Activated naive CD4-positive, alpha-beta T cell treated with anti-CD3 and anti-CD28 coated beads, Interleukin-2, amount 50 U/mL, for 16 hours (primary cell): Measurements from ENCODE around the gene NRXN2.

Experiments used
- DNase-seq: peaks from one replicate; pipeline ENCODE4 v3.0.0-alpha.2; 2020

The NRXN2 gene

GRCh38 chr11:64621283-64622019, 101.5 kb downstream of the NRXN2 start:
- DNase-seq = no peak

GRCh38 chr11:64620381-64620971, 102.5 kb downstream of the NRXN2 start:
- no peak for DNase-seq

GRCh38 chr11:64619811-64620380, 103.1 kb downstream of the NRXN2 start:
- no peak for DNase-seq

GRCh38 chr11:64619196-64619595, 103.8 kb downstream of the NRXN2 start:
- no peak for DNase-seq

- DNase-seq = no peak
Observed at GRCh38 chr11:64616817-64617216, 106.2 kb downstream of the NRXN2 start.

GRCh38 chr11:64614917-64615316, 108.1 kb downstream of the NRXN2 start:
- no peak for DNase-seq

- DNase-seq = no peak
Observed at GRCh38 chr11:64613648-64614047, 109.3 kb downstream of the NRXN2 start.

- DNase-seq = no peak
Observed at GRCh38 chr11:64611869-64612646, 110.9 kb downstream of the NRXN2 start.

GRCh38 chr11:64611176-64611575, 111.8 kb downstream of the NRXN2 start:
- DNase-seq = no peak

- no peak for DNase-seq
Observed at GRCh38 chr11:64610596-64610995, 112.4 kb downstream of the NRXN2 start.

GRCh38 chr11:64609436-64610047, 113.5 kb downstream of the NRXN2 start:
- no peak for DNase-seq

- DNase-seq = no peak
Observed at GRCh38 chr11:64608636-64609035, 114.4 kb downstream of the NRXN2 start.

GRCh38 chr11:64608046-64608445, 115.0 kb downstream of the NRXN2 start:
- no peak for DNase-seq

- no peak for DNase-seq
Observed at GRCh38 chr11:64607381-64607985, 115.5 kb downstream of the NRXN2 start.

- DNase-seq = no peak
Observed at GRCh38 chr11:64606796-64607380, 116.1 kb downstream of the NRXN2 start.

GRCh38 chr11:64605656-64606585, 117.1 kb downstream of the NRXN2 start:
- no peak for DNase-seq

- no peak for DNase-seq
Observed at GRCh38 chr11:64605244-64605560, 117.8 kb downstream of the NRXN2 start.

- no peak for DNase-seq
Observed at GRCh38 chr11:64604458-64605243, 118.3 kb downstream of the NRXN2 start.

- DNase-seq = no peak
Observed at GRCh38 chr11:64603411-64604110, 119.4 kb downstream of the NRXN2 start.
